ENCODE results near the gene LTB. TPM values are rescaled to one million over a fixed set of nuclear protein-coding genes. Genes with fewer than 3 reads are reported as not detected.

LTB gene
- total and polyA plus RNA-seq, 2 of the 13 experiments (the other 11 are each of a cell fraction or from before 2014, with no cell fraction given), result 0.09 to 0.22 TPM

GRCh38 chr6:31560697-31561058 is 21.5 kb downstream of the LTB start:
- H2AFZ ChIP-seq (ENCODE audit: low read length), result no peak overlapping the region
- H3K36me3 ChIP-seq (replicated peaks in 1 of 2; ENCODE audit: control insufficient read depth in 1 of 2, insufficient read depth in 2 of 2, low read length in 2 of 2), result peaks cover 21 to 38% of the 10 kb centered on the region in 2 experiments; a peak in 4 of 5 replicates
- H4K20me1 ChIP-seq (ENCODE audit: insufficient read depth, low read length), result no peaks in the 10 kb centered on the region
- in situ Hi-C loops (cut with HindIII; ENCODE audit: extremely low pct_ligation_motif_present, low pct_unique_long_range_greater_than_20kb), result no loop called here
- no peak for FAIRE-seq
- TF ChIP-seq ZNF644 (CRISPR knock-in tag; IDR thresholded peaks at IDR 0.05; ENCODE audit: low read depth), result no peak
- TF ChIP-seq ZC3H4 (CRISPR knock-in tag; IDR thresholded peaks at IDR 0.05; ENCODE audit: borderline replicate concordance), result no peak
- no peak for TF ChIP-seq ZNF460 (CRISPR knock-in tag; IDR thresholded peaks at IDR 0.05; ENCODE audit: borderline replicate concordance)
- no peak for TF ChIP-seq GLMP (CRISPR knock-in tag; IDR thresholded peaks at IDR 0.05; ENCODE audit: borderline replicate concordance)
- no peak for TF ChIP-seq THAP8 (CRISPR knock-in tag; IDR thresholded peaks at IDR 0.05; ENCODE audit: borderline replicate concordance)
- TF ChIP-seq PHB2 (IDR thresholded peaks at IDR 0.05; ENCODE audit: partially characterized antibody), result no peak
- no peak for TF ChIP-seq POLR2AphosphoS5 (IDR thresholded peaks at IDR 0.05; ENCODE audit: low read depth, low read length)
- no peak for TF ChIP-seq E2F5 (CRISPR knock-in tag; conservative IDR thresholded peaks at IDR 0.05)
- TF ChIP-seq SRSF9 (IDR thresholded peaks at IDR 0.05; ENCODE audit: borderline replicate concordance, insufficient read depth, low read depth, low read length, poor library complexity, severe bottlenecking), result no peak
- TF ChIP-seq FOXK2 (IDR thresholded peaks at IDR 0.05), result no peak
- no peak for TF ChIP-seq MAX (IDR thresholded peaks at IDR 0.05)
- TF ChIP-seq ZSCAN9 (CRISPR knock-in tag; IDR thresholded peaks at IDR 0.05; ENCODE audit: borderline replicate concordance), result no peak
- no peak for TF ChIP-seq PHF5A (CRISPR knock-in tag; IDR thresholded peaks at IDR 0.05; ENCODE audit: low read depth, unreplicated experiment)
- TF ChIP-seq CHD4 (IDR thresholded peaks at IDR 0.05; ENCODE audit: borderline replicate concordance, low read length), result no peak
- no peak for TF ChIP-seq ZNF224 (CRISPR knock-in tag; IDR thresholded peaks at IDR 0.05)
- TF ChIP-seq MXD3 (CRISPR knock-in tag; IDR thresholded peaks at IDR 0.05), result no peak
- TF ChIP-seq IRF2 (CRISPR knock-in tag; IDR thresholded peaks at IDR 0.05), result no peak
- TF ChIP-seq ARNT (IDR thresholded peaks at IDR 0.05), result no peak
- no peak for TF ChIP-seq DR1 (CRISPR knock-in tag; IDR thresholded peaks at IDR 0.05)
- H3K27me3 ChIP-seq (ENCODE audit: control insufficient read depth in 1 of 2, insufficient read depth in 2 of 2, low read length in 2 of 2), result no peaks in the 10 kb centered on the region
- ChIA-PET POLR2A (no interaction called here), CTCF (ENCODE audit: low intra/inter-chr PET ratio, low total read pairs) (no interaction called here)
- H3K27ac ChIP-seq (ENCODE audit: extremely low read length, insufficient read depth, low read length), result no peak overlapping the region
- H3K9me3 ChIP-seq (ENCODE audit: low read length), result no peaks in the 10 kb centered on the region
- no peak overlapping the region for H3K4me2 ChIP-seq (ENCODE audit: low read depth, low read length)
- no peaks in the 10 kb centered on the region for H3K79me2 ChIP-seq (ENCODE audit: insufficient read depth, low read length)
- no peak for ATAC-seq
- no peak for DNase-seq (ENCODE audit: low spot score)
- BruUV-seq (replicated peaks), result no TSS peak
- no peak overlapping the region for H3K4me3 ChIP-seq (replicated peaks in 1 of 3; ENCODE audit: insufficient read depth in 1 of 3, low read depth in 2 of 3, low read length in 3 of 3)
- no peak overlapping the region for H3K9ac ChIP-seq (ENCODE audit: insufficient read depth, low read depth, low read length)
- intact Hi-C loops (cut with micrococcal nuclease; ENCODE audit: unreplicated experiment), result loop anchor here (1.0 kb wide), 1 partner anchor 22 kb away; the partner anchor contains the start of gene LTB
- H3K4me1 ChIP-seq (ENCODE audit: insufficient read depth, low read length), result no peaks in the 10 kb centered on the region
